Neural cell (in vitro differentiated cells): ENCODE results near the gene MYO5C. TPM values are rescaled to one million over a fixed set of nuclear protein-coding genes. Genes with fewer than 3 reads are reported as not detected.

ENCODE experiments used
- H2AFZ ChIP-seq: fragments of 200-600, 300-800 bp; sonication (generic), shearing (Covaris generic); 2 replicates; pipeline ENCODE4 v1.6.0; 2014; ENCODE audit warnings: low read depth, mild to moderate bottlenecking, antibody characterized with exemption, low read length, moderate library complexity
- H3F3A ChIP-seq: fragments of 200-600 bp; shearing (Covaris generic); 2 replicates; pipeline ENCODE4 v1.6.1; 2016; ENCODE audit warnings: mild to moderate bottlenecking, moderate library complexity, mixed read lengths, antibody characterized with exemption, low read length; ENCODE audit not compliant: insufficient read depth, poor library complexity, severe bottlenecking
- H3K27ac ChIP-seq: fragments of 200-600, 300-800 bp; sonication (generic), shearing (Covaris generic); 2 replicates; pipeline ENCODE4 v1.5.1; 2014; ENCODE audit warnings: mild to moderate bottlenecking, low read length, moderate library complexity
- H3K27me3 ChIP-seq: fragments of 300-800, 200-600 bp; sonication (generic), shearing (Covaris generic); 2 replicates; pipeline ENCODE4 v1.6.0; 2014; ENCODE audit warnings: mild to moderate bottlenecking, low read depth, low read length, moderate library complexity; ENCODE audit not compliant: insufficient read depth
- H3K36me3 ChIP-seq: fragments of 300-800, 200-600 bp; sonication (generic), shearing (Covaris generic); 2 replicates; pipeline ENCODE4 v1.5.1; 2014; ENCODE audit warnings: mild to moderate bottlenecking, antibody characterized with exemption, low read length, moderate library complexity; ENCODE audit not compliant: insufficient read depth
- H3K4me2 ChIP-seq: fragments of 300-800, 200-600 bp; sonication (generic), shearing (Covaris generic); 2 replicates; pipeline ENCODE4 v1.6.0; 2014; ENCODE audit warnings: mild to moderate bottlenecking, low read length
- H3K4me3 ChIP-seq: fragments of 300-800, 200-600 bp; sonication (generic), shearing (Covaris generic); 2 replicates; pipeline ENCODE4 v1.5.1; 2014; ENCODE audit warnings: mild to moderate bottlenecking, low read length, moderate library complexity
- H3K79me2 ChIP-seq: fragments of 200-600 bp; shearing (Covaris generic); replicated peaks from 2 replicates; pipeline ENCODE4 v1.6.0; 2014; ENCODE audit warnings: mild to moderate bottlenecking, low read length, moderate library complexity; ENCODE audit not compliant: insufficient read depth
- H3K9ac ChIP-seq: fragments of 300-800, 200-600 bp; sonication (generic), shearing (Covaris generic); 2 replicates; pipeline ENCODE4 v1.6.1; 2016; ENCODE audit warnings: mild to moderate bottlenecking, low read length, mixed read lengths
- H3K9me2 ChIP-seq: fragments of 200-600 bp; shearing (Covaris generic); 2 replicates; pipeline ENCODE4 v1.6.1; 2016; ENCODE audit warnings: mild to moderate bottlenecking, low read length, mixed read lengths; ENCODE audit not compliant: insufficient read depth
- H3K9me3 ChIP-seq: fragments of 200-600, 300-800 bp; sonication (generic), shearing (Covaris generic); 2 replicates; pipeline ENCODE4 v1.6.1; 2016; ENCODE audit warnings: mild to moderate bottlenecking, mixed run types, low read length, moderate library complexity, mixed read lengths
- H4K20me1 ChIP-seq: fragments of 200-600 bp; shearing (Covaris generic); 2 replicates; pipeline ENCODE4 v1.6.1; 2016; ENCODE audit warnings: mild to moderate bottlenecking, mixed run types; ENCODE audit not compliant: insufficient read depth
- CTCF ChIP-seq: fragments of 450-650 bp; IDR thresholded peaks from 2 replicates; pipeline ENCODE4 v1.5.1; 2014; ENCODE audit warnings: antibody characterized with exemption, mild to moderate bottlenecking, moderate library complexity; ENCODE audit not compliant: poor library complexity, severe bottlenecking
- EP300 ChIP-seq: fragments of 450-650 bp; conservative IDR thresholded peaks from 2 replicates; pipeline ENCODE4 v1.6.1; 2014; ENCODE audit warnings: antibody characterized with exemption, mild to moderate bottlenecking, moderate library complexity; ENCODE audit not compliant: poor library complexity, severe bottlenecking
- EZH2 ChIP-seq: fragments of 200-600, 300-800 bp; shearing (Covaris generic), sonication (generic); IDR thresholded peaks from 2 replicates; pipeline ENCODE4 v1.6.1; 2014; ENCODE audit warnings: antibody characterized with exemption, low read length, borderline replicate concordance, mild to moderate bottlenecking; ENCODE audit not compliant: insufficient read depth, poor library complexity, severe bottlenecking
- MXI1 ChIP-seq: fragments of 450-650 bp; conservative IDR thresholded peaks from 2 replicates; pipeline ENCODE4 v1.6.1; 2014; ENCODE audit warnings: antibody characterized with exemption, mild to moderate bottlenecking; ENCODE audit not compliant: poor library complexity, severe bottlenecking
- POLR2AphosphoS5 ChIP-seq: IDR thresholded peaks from 2 replicates; pipeline ENCODE4 v1.6.1; 2012
- RAD21 ChIP-seq: fragments of 450-650 bp; conservative IDR thresholded peaks from 2 replicates; pipeline ENCODE4 v1.6.1; 2014; ENCODE audit warnings: antibody characterized with exemption, mild to moderate bottlenecking, moderate library complexity
- REST ChIP-seq: IDR thresholded peaks from 2 replicates; pipeline ENCODE4 v1.6.1; 2012; ENCODE audit warnings: borderline replicate concordance
- SMC3 ChIP-seq: fragments of 450-650 bp; conservative IDR thresholded peaks from 2 replicates; pipeline ENCODE4 v1.6.1; 2014; ENCODE audit warnings: antibody characterized with exemption, mild to moderate bottlenecking, moderate library complexity; ENCODE audit not compliant: poor library complexity
- TAF1 ChIP-seq: IDR thresholded peaks from 2 replicates; pipeline ENCODE4 v1.6.1; 2012; ENCODE audit warnings: low read depth
- polyA plus RNA-seq: library from polyadenylated mRNA; depleted of rRNA; stranded (reverse); fragments of >200 nt; gene quantifications from 2 replicates; pipeline ENCODE4 v1.2.3, GENCODE V29; 2014

Gene MYO5C
- polyA plus RNA-seq, 1 donor from 2014 or later: 0.77 TPM

GRCh38 chr15:52196891-52197290, 98.7 kb downstream of the MYO5C start:
- H3K79me2 ChIP-seq: no peaks in the 10 kb centered on the region
- no peaks in the 10 kb centered on the region for H3F3A ChIP-seq
- H3K9ac ChIP-seq: no peak overlapping the region
- no peaks in the 10 kb centered on the region for H3K27me3 ChIP-seq
- no peaks in the 10 kb centered on the region for H4K20me1 ChIP-seq
- no peaks in the 10 kb centered on the region for H3K36me3 ChIP-seq
- no peak overlapping the region for H3K4me2 ChIP-seq
- H3K9me3 ChIP-seq: no peaks in the 10 kb centered on the region
- no peak for TF ChIP-seq RAD21
- no peak for TF ChIP-seq TAF1
- no peak for TF ChIP-seq EP300
- TF ChIP-seq SMC3: no peak
- TF ChIP-seq CTCF: no peak
- no peak for TF ChIP-seq REST
- no peak for TF ChIP-seq EZH2
- TF ChIP-seq MXI1: no peak
- no peak for TF ChIP-seq POLR2AphosphoS5
- H3K27ac ChIP-seq: no peak overlapping the region
- H3K4me3 ChIP-seq: no peak overlapping the region
- no peak overlapping the region for H2AFZ ChIP-seq
- H3K9me2 ChIP-seq: no peaks in the 10 kb centered on the region

- Histone ChIP-seq H4K20me1 (no peaks in the 10 kb centered on the region), H3K36me3 (no peaks in the 10 kb centered on the region), H3K9me3 (no peaks in the 10 kb centered on the region), H3K79me2 (no peaks in the 10 kb centered on the region), H3K27me3 (no peaks in the 10 kb centered on the region), H3K4me3 (no peak overlapping the region), H2AFZ (no peak overlapping the region), H3K4me2 (no peak overlapping the region), H3K27ac (no peak overlapping the region), H3F3A (no peaks in the 10 kb centered on the region), H3K9me2 (no peaks in the 10 kb centered on the region), H3K9ac (no peak overlapping the region)
- TF ChIP-seq SMC3: no peak
- TF ChIP-seq EZH2: no peak
- TF ChIP-seq MXI1: no peak
- TF ChIP-seq EP300: no peak
- TF ChIP-seq REST: no peak
- no peak for TF ChIP-seq TAF1
- TF ChIP-seq POLR2AphosphoS5: no peak
- TF ChIP-seq CTCF: no peak
- TF ChIP-seq RAD21: no peak
Observed at GRCh38 chr15:52193791-52194190, 101.8 kb downstream of the MYO5C start.
